Measurements from ENCODE around the gene KICS2. TPM values are rescaled to one million over a fixed set of nuclear protein-coding genes. Genes with fewer than 3 reads are reported as not detected.
A peak's percentile ranks its signal among the peaks of the same experiment; 100 is the strongest.

KICS2 gene
- total RNA-seq, 1 experiment from 2014 or later = 12.1 TPM

DNA sequence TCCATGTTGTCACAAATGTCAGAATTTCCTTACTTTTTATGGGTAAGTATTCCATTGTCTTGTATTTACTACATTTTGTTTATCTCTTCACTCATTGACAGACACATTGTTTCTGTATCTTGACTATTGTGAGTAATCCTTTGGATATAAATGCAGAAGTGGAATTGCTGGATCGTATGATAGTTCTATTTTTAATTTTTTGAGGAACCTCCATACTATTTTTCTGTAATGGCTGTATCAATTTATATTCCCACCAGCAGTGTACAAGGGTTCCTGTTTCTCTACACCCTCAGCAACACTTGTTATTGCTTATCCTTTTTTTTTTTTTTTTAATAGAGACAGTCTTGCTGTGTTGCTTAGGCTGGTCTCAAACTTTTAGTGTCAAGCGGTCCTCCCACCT is 3.5 kb upstream of the KICS2 start:
- no peak overlapping the region for H2AFZ ChIP-seq
- peaks cover 8% of the 10 kb centered on the region; the same call in 1 of the 2 replicates for H3K4me1 ChIP-seq (replicated peaks; ENCODE audit: insufficient read depth)
- POLR2A ChIA-PET (ENCODE audit: unreplicated experiment) = no interaction called here
- H3K27me3 ChIP-seq (ENCODE audit: insufficient read depth, low read depth) = no peaks in the 10 kb centered on the region
- no peak overlapping the region for H3K4me2 ChIP-seq
- H4K20me1 ChIP-seq (ENCODE audit: insufficient read depth) = no peaks in the 10 kb centered on the region
- TF ChIP-seq, protein P1, sequence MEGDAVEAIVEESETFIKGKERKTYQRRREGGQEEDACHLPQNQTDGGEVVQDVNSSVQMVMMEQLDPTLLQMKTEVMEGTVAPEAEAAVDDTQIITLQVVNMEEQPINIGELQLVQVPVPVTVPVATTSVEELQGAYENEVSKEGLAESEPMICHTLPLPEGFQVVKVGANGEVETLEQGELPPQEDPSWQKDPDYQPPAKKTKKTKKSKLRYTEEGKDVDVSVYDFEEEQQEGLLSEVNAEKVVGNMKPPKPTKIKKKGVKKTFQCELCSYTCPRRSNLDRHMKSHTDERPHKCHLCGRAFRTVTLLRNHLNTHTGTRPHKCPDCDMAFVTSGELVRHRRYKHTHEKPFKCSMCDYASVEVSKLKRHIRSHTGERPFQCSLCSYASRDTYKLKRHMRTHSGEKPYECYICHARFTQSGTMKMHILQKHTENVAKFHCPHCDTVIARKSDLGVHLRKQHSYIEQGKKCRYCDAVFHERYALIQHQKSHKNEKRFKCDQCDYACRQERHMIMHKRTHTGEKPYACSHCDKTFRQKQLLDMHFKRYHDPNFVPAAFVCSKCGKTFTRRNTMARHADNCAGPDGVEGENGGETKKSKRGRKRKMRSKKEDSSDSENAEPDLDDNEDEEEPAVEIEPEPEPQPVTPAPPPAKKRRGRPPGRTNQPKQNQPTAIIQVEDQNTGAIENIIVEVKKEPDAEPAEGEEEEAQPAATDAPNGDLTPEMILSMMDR (conservative IDR thresholded peaks at IDR 0.05) = no peak
- TF ChIP-seq EZH2 (IDR thresholded peaks at IDR 0.05; ENCODE audit: low read depth) = no peak
- CTCF ChIA-PET = no interaction called here
- H3K27ac ChIP-seq = no peak overlapping the region
- H3F3A ChIP-seq (ENCODE audit: insufficient read depth, low read depth) = no peaks in the 10 kb centered on the region
- H3K9me2 ChIP-seq (ENCODE audit: insufficient read depth) = no peaks in the 10 kb centered on the region
- peaks cover 8% of the 10 kb centered on the region; the same call in 1 of the 2 replicates for H3K79me2 ChIP-seq (ENCODE audit: low read depth)
- intact Hi-C loops (cut with micrococcal nuclease; ENCODE audit: unreplicated experiment) = no loop called here
- no peaks in the 10 kb centered on the region for H3K9me3 ChIP-seq (ENCODE audit: insufficient read depth, low read depth)
- no peak overlapping the region for H3K4me3 ChIP-seq
- no peak for DNase-seq
- BruUV-seq (replicated peaks) = no TSS peak
- no peaks in the 10 kb centered on the region for H3K36me3 ChIP-seq (ENCODE audit: low read depth)

DNA sequence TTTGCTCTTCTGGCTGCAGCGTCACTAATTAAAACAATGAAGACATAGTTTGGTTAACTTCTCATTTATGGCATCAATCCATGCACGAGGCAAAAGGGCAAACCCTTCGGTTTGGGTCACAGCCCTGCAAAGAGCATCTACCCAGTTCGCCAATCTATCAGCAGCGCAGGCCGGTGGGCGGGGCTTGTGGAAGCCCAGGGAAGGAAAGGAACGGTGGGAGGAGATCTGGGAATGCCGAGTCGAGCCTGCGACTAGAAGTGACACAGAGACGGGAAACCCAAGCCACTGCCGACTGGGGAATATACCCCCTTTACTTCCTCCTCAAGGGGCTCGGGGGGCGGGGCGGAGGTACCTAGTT is 466 bp downstream of the KICS2 start:
- Histone ChIP-seq H3K9me2 (ENCODE audit: insufficient read depth) (no peaks in the 10 kb centered on the region), H3K27ac (peak overlapping the region; percentile 89), H3K4me3 (peak overlapping the region; percentile 73), H3K4me2 (peak overlapping the region; percentile 92), H3K4me1 (replicated peaks; ENCODE audit: insufficient read depth) (peaks cover 29% of the 10 kb centered on the region), H3K9me3 (ENCODE audit: insufficient read depth, low read depth) (no peaks in the 10 kb centered on the region), H2AFZ (peak overlapping the region; percentile 88), H3K79me2 (ENCODE audit: low read depth) (peaks cover 16% of the 10 kb centered on the region), H3K27me3 (ENCODE audit: insufficient read depth, low read depth) (no peaks in the 10 kb centered on the region), H3F3A (ENCODE audit: insufficient read depth, low read depth) (no peaks in the 10 kb centered on the region), H4K20me1 (ENCODE audit: insufficient read depth) (no peaks in the 10 kb centered on the region), H3K36me3 (ENCODE audit: low read depth) (no peaks in the 10 kb centered on the region)
- TSS peak; percentile 79 for BruUV-seq (replicated peaks)
- ChIA-PET CTCF (interaction anchor here (1.0 kb wide), 1 partner anchor 378 kb away, joined by 3 read pairs; the partner anchor contains the start of gene SRGAP1), POLR2A (ENCODE audit: unreplicated experiment) (interaction anchor here (0.5 to 0.8 kb wide), 3 partner anchors 133 to 303 kb away, joined by 3 to 5 read pairs (median 4); no protein-coding TSS in a partner anchor)
- intact Hi-C loops (cut with micrococcal nuclease; ENCODE audit: unreplicated experiment) = loop anchor here (1.0 to 5.0 kb wide), 3 partner anchors 41 to 183 kb away; partner anchors contain the start of gene XPOT
- peak; percentile 68 to 88 for DNase-seq
- TF ChIP-seq, protein P1 (conservative IDR thresholded peaks at IDR 0.05) = no peak
- TF ChIP-seq EZH2 (IDR thresholded peaks at IDR 0.05; ENCODE audit: low read depth) = no peak

DNA sequence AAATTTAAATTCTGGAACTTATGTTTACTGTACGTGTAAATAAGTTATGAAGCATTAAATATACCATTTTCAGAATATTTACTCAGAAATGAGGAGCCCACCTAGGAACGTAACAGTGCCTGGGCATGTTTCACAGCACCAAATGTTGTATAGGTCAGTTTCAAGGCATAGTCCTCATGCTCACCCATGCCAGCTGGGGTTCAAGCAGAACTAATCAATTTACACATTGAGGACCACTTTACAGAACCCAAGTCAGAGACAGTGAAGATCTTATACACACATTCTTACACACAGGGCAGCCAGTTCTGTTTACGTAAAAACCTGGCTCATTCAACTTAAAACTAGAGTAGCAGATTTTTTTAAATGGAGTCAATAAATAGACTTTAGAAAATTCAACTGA is 2.0 kb downstream of the KICS2 start:
- H3K27ac ChIP-seq = no peak overlapping the region
- intact Hi-C loops (cut with micrococcal nuclease; ENCODE audit: unreplicated experiment) = loop anchor here (2.0 to 5.0 kb wide), 2 partner anchors 39 to 133 kb away; no protein-coding TSS in a partner anchor

More for the DNA sequence above, 2.0 kb downstream of the KICS2 start:
- Histone ChIP-seq H3K4me2 (peak overlapping the region; percentile 92; the same call in 1 of the 2 replicates), H3K4me3 (no peak overlapping the region), H2AFZ (no peak overlapping the region), H3K9me2 (ENCODE audit: insufficient read depth) (no peaks in the 10 kb centered on the region), H4K20me1 (ENCODE audit: insufficient read depth) (no peaks in the 10 kb centered on the region), H3F3A (ENCODE audit: insufficient read depth, low read depth) (no peaks in the 10 kb centered on the region), H3K27me3 (ENCODE audit: insufficient read depth, low read depth) (no peaks in the 10 kb centered on the region), H3K79me2 (ENCODE audit: low read depth) (peaks cover 16% of the 10 kb centered on the region), H3K36me3 (ENCODE audit: low read depth) (0 out of 2 replicates have a peak, but pooled peaks cover 4% of the 10 kb centered on the region), H3K4me1 (replicated peaks; ENCODE audit: insufficient read depth) (peaks cover 29% of the 10 kb centered on the region), H3K9me3 (ENCODE audit: insufficient read depth, low read depth) (no peaks in the 10 kb centered on the region)
- CTCF ChIA-PET = no interaction called here
- BruUV-seq (replicated peaks) = no TSS peak
- POLR2A ChIA-PET (ENCODE audit: unreplicated experiment) = no interaction called here
- DNase-seq = no peak
- TF ChIP-seq, protein P1 (conservative IDR thresholded peaks at IDR 0.05) = no peak
- TF ChIP-seq EZH2 (IDR thresholded peaks at IDR 0.05; ENCODE audit: low read depth) = no peak

Data from PC-9 (cell line).